HG03196 (cell line): ENCODE results near the gene ENTPD6.

Source experiments
- ATAC-seq: cut with Tn5 transposase; IDR thresholded peaks from one replicate; pipeline ENCODE4 v1.9.1; 2021; ENCODE audit not compliant: unreplicated experiment

ENTPD6 gene

DNA sequence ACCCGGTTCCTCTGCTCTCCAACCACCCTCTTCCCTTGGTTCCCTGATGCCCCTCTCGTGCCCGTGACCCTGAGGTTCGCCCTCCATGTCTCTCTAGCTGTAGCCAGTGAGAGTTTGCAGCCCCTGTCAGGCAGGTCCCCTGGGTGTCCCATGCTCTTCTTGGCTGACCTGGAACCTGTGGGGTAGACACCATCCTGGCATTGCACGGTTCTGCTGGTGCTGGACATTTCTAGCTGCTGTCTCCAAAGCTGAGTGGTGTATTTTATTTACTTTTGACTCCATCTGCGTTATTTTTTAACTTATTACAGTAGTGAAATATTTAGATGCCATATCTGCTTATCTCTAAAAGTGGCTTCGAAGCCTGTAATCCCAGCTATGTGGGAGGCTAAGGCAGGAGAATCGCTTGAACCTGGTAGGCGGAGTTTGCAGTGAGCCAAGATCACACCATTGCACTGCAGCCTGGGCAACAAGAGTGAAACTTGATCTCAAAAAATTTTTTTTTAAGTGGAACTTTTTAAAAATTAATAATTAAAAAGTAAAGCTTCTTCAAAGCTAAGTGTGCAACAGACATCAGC lies 12.5 kb downstream of the ENTPD6 start:
- ATAC-seq: no peak

DNA sequence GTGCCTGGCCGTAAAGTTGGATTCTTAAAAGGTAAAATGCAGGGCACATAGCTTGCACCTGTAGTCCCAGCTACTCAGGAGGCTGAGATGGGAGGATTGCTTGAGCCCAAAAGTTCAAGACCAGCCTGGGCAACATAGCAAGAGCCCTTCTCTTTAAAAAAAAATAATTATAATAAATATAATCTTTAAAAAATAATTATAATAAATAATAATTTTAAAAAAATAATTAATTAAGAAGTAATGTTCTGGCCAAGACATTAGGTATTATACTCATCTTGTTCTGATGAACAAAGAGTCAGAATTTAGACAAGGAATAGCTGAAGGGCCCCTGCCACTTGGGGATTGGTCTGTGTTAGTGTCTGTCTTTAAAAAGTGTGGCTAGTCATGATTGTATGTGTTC lies 13.9 kb downstream of the ENTPD6 start:
- no peak for ATAC-seq

DNA sequence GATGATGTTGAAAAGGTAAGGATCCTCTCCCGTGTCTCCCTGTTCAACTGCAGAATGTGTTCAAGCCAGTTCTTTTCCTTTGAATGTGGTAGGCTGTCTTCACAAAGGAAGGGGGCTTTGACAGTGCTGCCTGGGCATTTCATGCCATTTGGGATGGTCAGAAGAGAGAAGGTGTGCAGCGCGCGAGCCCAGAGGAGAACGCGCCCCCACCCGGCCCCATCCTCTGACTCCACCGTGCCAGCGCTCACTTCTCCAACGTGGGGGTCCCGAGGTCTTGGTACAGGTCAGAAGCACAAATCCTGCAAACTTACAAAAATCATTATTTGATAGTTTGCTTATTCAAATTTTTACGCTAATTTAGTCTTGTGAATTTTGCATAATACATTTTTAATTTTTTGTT lies 14.4 kb downstream of the ENTPD6 start:
- ATAC-seq: no peak

DNA sequence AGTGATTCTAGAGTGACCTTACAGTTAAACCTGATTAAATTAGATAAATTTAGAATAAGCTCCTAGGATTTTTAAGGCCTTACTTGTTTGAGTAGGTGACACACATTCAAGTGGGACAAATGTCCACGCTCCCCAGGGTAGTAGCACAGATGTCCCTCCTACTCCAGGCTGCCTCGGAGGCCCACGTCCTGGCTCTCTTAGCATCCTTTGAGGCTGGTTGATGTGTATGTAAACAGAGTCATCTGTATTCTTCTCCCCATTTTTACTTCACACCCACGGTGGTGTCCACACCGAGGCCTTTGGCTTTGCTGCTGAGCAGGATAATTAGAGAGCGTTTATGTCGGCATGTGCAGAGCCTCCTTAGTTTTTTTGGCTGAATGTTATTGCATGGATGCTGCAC lies 15.8 kb downstream of the ENTPD6 start:
- ATAC-seq: no peak

DNA sequence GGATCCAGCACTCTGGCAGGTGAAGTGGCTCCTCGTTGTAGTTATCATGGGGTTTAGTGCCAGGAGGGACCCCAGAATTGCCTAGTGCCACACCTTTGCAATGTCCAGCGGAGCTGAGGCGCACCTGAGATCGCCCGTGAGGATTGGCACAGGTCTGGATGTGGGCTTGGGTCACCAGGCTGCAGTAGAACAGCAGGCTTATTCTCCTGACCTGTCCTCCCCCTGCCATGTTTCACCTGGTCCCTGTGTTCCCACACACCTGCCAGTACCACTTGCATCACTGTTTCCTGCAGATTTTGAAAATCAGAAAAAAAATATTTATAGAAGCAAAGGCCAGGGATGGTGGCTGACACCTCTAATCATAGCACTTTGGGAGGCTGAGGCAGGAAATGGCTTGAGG lies 16.7 kb downstream of the ENTPD6 start:
- no peak for ATAC-seq

DNA sequence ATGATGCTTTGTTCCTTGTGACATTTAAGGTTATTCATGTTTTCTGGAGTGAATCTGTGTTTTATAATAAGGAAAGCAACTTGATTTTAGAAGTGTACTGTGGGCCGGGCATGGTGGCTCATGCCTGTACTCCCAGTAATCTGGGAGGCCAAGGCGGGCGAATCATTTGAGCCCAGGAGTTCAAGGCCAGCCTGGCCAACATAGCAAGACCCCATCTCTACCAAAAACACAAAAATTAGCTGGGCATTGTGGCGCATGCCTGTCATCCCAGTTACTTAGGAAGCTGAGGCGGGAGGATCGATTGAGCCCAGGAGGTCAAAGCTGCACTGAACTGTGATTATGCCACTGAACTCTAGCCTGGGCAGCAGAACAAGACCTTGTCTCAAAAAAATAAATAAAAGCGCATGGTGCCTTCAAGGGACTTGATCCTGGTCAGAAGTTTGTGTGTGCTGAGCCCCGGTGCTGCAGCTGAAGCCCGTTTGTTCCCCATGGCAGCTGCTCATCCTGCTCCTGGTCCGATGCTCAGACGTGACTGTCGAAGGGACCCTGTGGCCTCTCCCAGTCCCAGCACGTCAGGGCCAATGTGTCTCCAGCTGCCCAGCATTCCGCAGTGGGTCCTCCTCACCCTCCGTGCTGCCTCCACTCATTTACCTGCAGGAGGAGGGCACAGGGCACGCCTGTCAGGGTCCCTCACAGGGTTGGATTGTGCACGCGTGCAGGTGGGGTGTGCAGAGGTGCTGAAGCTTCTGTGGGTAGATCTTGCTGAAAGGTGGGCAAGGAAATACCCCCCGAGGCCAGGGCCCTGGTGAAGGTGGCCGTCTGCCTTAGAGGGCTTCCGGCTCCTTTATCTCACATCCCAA lies 18.3 kb downstream of the ENTPD6 start:
- ATAC-seq: no peak

DNA sequence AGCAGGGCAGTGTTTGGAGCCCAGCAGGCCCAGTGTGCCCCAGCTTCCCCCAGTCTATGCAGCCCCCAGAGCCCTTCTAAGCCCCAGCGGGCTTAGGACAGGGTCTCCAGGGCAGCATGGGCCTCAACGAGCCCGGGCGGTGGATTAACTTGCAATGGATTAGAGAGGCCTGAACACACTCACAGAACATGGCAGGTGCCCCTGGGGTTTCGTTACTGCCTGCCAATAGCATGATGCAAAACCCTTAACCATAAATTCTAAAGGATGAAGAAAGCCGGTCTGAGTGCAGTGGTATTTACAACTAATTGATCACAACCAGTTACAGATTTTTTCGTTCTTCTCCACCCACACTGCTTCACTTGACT lies 18.9 kb downstream of the ENTPD6 start:
- no peak for ATAC-seq

DNA sequence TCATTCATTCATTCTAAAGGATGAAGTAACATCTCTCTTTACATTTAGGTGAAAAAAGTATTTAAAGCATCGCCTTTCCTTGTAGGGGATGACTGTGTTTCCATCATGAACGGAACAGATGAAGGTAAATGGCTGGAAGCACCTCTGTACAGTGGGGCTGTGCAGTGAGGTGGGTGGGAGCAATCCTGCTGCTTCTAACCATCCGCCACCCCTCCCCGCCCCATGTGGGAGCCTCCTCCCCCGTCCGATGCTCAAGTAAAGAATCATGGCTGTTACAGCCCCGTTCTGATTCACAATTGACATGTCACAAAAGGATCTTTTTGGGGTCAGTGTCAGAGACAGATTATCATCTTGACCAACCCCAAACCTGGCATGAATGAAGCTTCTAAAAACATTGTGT lies 19.3 kb downstream of the ENTPD6 start:
- ATAC-seq: no peak

DNA sequence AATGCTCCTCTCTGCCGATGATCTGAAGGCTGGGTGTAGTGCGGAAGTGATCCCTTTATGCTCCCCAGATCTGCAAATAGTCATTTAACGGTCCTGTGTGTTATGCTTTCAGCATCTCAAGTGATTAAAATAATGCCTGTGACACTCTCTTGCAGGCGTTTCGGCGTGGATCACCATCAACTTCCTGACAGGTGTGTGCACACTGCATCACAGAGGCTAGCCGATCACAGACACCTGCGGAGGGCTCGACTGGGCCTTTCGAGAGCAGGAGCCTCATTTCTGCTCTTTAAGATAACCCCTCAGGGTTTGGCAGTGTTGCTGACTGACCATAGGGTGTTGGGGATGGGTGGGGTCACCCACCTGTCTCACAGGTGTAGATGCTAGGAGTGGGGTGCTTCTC lies 20.0 kb downstream of the ENTPD6 start:
- ATAC-seq: no peak

DNA sequence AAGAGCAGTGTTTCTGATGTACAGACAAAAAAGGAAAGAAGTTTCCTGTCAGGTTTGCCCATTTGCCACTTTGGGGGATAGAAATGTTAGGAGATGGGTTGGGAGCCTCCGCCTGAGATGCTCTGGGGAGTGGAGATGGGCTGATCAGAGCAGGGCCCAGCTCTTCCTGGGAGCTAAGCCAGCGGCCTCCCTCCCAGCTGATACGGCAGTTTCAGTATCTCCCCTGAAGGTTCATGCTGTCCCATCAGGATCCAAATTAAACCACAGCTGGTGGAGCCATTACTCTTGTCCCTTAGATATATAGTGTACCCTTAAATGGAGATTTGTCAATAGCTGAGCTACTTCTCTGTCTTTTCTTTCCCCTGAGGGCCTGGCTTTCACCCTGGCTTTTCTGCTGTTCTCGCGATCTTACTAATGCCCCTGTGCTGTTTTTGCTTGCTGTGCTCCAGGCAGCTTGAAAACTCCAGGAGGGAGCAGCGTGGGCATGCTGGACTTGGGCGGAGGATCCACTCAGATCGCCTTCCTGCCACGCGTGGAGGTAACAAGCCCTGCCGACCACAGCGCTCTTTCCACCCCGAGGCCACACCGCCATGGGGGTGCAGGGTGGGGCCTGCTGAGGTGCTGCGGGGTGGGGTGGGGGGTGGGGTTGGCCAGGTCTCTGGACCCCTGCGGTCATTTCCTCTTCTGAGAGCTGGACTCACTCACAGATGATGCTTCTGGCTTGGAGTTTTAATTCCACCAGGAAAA lies 20.9 kb downstream of the ENTPD6 start:
- ATAC-seq: no peak

DNA sequence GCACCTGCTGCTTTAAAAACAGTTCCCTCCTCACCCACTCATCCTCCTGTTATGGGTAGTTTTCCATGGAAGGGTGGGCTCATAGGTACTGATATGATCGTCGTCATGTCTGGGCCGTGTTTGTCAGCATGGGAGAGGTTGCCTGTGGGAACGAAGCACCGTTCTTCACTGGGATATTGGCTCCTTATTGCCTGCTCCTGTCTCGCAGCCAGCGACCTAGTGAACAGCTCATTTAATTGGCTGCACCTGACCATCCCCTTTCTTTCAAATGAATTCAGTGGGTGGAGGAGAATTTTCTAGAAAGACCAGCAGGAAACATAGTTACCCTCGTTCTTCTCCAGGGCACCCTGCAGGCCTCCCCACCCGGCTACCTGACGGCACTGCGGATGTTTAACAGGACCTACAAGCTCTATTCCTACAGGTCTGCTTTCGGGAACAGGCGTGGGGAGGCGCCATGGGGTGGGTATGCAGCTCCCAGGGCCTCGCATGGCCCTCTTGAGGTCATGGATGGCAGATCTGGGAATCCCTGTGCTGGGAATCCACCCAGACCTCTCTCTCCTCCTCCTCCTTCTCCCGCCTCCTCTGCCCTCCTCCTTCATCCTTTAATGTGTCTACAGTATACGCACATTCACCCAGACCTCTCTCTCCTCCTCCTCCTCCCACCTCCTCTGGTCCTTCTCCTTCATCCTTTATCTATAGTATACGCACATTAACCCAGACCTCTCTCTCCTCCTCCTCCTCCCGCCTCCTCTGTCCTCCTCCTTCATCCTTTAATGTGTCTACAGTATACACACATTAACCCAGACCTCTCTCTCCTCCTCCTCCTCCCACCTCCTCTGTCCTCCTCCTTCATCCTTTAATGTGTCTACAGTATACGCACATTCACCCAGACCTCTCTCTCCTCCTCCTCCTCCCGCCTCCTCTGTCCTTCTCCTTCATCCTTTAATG lies 21.9 kb downstream of the ENTPD6 start:
- ATAC-seq: no peak

DNA sequence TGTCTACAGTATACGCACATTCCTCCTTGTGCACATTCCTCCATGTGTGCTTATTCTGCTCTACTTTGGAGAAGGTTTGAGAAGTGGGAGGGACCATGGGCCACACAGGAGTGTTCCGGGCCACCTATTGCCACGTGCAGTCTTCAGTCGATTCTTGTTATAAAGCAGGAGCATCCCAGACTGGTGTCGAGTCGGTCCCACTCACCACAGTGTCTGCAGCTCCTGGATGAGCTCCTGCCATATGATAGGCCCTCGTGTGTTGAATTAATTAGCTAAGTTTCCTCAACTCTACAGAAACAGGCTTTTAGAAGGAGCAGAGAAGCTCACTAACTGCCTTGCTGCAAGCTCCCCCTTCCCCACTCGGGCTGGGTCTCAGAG lies 22.6 kb downstream of the ENTPD6 start:
- no peak for ATAC-seq

DNA sequence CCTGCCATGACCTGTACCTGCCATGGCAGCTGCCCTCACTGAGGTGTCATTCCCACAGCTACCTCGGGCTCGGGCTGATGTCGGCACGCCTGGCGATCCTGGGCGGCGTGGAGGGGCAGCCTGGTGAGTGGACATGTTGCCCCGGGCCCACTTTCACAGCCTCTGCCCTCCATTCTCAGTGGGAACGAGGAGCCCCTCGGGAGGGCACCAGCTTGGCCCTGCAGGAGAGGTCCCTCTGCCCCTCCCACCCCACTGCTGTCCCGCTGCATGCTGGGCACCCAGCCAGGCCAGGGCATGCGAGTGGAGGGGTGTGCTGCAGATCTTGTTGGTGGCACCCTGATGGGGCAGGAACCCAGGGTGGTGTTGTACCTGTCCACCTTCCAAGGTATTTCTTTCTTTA lies 23.0 kb downstream of the ENTPD6 start:
- no peak for ATAC-seq

DNA sequence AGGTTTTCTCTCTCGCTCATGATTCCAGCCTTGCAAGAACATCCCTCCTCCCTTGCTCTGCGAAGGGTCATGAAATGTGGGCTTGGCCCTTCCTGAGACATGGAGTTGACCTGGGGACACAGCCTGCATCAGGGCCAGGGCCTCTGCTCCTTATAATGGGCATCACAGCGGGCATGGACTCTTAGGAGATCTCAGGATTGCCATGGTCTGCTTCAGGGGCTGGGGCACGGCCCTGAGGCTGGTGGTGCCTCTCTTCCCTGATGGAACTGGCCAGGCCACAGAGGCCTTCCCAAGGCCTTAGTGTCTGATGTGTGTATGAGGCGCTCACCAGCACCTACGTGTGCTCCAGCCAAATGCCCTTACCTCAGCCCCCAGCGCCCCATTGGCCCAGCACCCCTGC lies 23.9 kb downstream of the ENTPD6 start:
- no peak for ATAC-seq

DNA sequence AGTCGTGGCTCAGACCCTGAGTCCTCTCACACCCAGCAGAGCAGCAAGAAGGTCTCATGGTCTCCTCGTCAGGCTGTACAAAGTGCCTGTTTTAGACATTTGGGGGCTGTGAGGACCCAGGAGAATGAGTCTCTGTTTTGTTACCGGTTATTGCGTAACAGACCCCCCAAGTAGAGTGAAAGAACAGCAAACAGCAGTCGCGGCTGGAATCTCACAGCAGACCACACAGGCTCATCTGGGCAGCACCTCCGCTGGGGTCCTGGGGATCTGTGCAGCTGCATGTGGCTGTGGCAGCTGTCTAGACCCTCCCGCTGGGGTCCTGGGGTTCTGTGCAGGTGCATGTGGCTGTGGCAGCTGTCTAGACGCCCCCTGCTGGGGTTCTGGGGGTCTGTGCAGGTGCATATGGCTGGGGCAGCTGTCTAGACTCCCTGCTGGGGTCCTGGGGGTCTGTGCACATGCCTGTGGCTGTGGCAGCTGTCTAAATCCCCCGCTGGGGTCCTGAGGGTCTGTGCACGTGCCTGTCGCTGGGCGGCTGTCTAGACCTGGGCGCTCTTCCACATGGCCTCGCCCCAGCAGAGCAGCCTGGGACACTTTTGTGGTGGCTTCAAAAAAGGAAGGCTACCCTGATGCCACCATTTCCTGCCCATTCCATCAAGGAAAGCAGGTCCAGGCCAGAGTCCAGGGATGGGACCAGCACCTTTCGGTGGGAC lies 24.7 kb downstream of the ENTPD6 start:
- no peak for ATAC-seq

DNA sequence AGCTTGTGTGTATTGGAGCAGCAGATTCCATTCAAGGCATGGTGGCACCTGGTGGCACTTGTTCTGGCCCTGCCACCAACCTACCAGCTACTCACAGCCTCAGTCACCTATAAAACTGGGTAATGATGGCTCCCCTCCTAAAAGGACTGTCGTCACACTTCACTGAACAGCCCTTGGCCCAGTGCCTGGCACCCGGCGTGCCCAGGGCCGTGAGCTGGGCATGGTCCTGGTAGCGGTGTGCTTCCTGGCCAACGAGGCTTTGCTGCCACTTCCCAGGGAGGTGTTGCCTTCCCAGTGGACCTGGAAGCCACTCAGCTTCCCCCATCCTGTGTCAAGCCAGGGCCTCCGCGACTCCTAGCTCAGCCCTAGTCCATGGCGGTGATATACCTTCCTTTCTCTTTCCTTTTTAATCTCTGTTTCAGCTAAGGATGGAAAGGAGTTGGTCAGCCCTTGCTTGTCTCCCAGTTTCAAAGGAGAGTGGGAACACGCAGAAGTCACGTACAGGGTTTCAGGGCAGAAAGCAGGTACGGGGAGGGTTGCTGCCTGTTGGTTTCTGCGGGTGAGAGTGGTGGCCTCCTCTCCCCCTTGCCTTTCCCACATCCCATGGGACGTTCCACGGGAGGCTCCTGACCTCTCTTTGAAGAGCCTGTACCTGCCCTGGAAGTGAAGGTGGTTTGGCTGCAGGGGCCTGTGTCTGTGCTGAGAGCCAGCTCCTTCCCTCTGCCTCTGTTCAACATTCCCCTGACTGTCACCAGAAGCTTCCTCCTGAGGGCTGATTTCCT lies 25.5 kb downstream of the ENTPD6 start:
- no peak for ATAC-seq

DNA sequence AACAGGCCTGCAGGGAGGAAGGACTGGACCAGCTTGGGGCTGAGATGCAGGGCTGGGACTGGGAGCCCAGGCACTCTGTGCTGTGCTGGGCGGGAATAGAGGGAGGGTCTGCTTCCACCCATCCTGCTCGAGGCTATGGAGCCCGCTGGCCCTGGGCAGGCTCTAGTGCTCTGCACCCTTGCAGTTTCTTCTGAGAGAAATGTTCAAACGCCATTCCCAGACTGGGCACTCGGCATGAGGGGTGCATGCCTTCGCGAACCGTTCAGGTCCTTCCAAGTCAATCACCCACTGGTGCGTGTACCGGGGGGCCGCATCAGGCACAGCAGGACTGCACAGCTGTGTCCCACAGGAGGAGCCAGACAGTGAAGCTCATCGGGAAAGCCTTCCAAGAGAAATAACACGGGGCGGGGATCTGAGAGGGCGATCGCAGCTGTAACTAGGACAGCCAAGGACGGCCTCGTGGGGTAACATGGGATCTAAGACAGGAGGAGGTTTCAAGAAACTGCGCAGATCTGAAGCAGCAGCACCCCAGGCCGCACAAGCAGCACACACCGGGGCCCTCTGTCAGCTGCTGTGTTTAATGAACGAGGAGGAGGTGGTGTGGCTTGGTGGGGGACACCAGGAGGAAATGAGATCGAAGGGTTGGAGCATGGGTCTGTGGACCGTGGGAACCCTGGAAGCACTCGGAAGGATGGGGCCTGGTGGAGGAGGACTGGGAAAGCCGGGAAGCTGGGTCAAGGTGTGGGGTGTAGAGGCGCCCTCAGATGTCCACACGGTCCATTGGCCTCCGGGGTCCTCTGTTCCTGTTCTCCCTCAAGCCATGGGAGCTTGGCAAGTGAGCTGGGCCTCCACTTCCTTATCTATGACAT lies 26.3 kb downstream of the ENTPD6 start:
- no peak for ATAC-seq

DNA sequence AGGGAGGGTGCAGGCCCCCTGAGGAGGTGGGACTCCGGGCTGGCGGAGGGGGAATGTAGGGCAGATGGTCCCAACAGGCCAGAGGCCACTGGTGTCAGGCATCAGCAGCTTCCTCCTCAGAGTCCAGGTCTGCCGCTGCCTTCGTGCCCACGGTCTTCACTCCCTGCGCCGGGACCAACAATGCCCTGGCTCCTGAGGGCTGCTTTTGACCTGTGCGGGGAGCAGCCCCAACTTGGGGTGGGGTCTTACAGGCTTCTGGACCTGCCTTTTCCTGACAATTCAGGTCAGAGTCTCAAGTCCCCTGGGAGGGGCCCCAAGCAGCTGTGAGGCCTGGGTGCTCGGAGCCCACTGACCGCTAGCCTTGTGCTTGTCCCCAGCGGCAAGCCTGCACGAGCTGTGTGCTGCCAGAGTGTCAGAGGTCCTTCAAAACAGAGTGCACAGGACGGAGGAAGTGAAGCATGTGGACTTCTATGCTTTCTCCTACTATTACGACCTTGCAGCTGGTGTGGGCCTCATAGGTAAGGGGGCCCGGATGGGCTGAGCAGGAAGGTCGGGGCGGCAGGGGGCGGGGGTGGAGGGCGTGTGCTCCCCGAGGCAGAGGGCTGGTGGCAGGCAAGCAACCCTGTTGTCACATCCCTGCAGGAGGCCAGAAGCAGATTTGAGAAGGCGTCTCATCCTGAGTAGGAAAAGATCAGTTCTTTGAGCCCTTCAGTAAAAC lies 27.1 kb downstream of the ENTPD6 start:
- ATAC-seq: no peak
